ENCODE results near the gene PLA2G4E. TPM values are rescaled to one million over a fixed set of nuclear protein-coding genes. Genes with fewer than 3 reads are reported as not detected.

PLA2G4E gene
- total and polyA plus RNA-seq, 9 of the 15 experiments (the other 6 are each of a cell fraction or from before 2014, with no cell fraction given): 0.03 TPM; not detected in 8

GRCh38 chr15:41972253-41973242 lies 48.3 kb downstream of the PLA2G4E start, which contains the start of gene EHD4 (continued):
- TF ChIP-seq C11orf30 (IDR thresholded peaks at IDR 0.05; ENCODE audit: low read depth) (peak; percentile 95), ZNF253 (CRISPR knock-in tag; conservative IDR thresholded peaks at IDR 0.05) (no peak), NONO (IDR thresholded peaks at IDR 0.05; ENCODE audit: low read depth in 2 of 2, low read length in 1 of 2) (peak; percentile 15 to 36; a peak in 1 of 4 replicates), E2F8 (IDR thresholded peaks at IDR 0.05; ENCODE audit: low read depth, partially characterized antibody) (no peak), TBL1XR1 (IDR thresholded peaks at IDR 0.05; ENCODE audit: low read length in 2 of 2) (no peak), U2AF2 (optimal IDR thresholded peaks at IDR 0.05; ENCODE audit: low read depth, low read length) (no peak), ETV1 (tag; conservative IDR thresholded peaks at IDR 0.05; ENCODE audit: low read depth) (peak; percentile 47), CTBP1 (IDR thresholded peaks at IDR 0.05; ENCODE audit: borderline replicate concordance) (peak; percentile 81; the same call in 1 of the 2 replicates), ZNF561 (CRISPR knock-in tag; conservative IDR thresholded peaks at IDR 0.05) (no peak), HNRNPLL (IDR thresholded peaks at IDR 0.05; ENCODE audit: low read depth, low read length, poor library complexity, severe bottlenecking) (peak; percentile 69), SMAD3 (CRISPR knock-in tag; conservative IDR thresholded peaks at IDR 0.05) (no peak), RUNX1 (IDR thresholded peaks at IDR 0.05; ENCODE audit: low read depth) (no peak), BRF1 (IDR thresholded peaks at IDR 0.05; ENCODE audit: borderline replicate concordance, extremely low read depth, insufficient read length) (no peak), HCFC1 (IDR thresholded peaks at IDR 0.05; ENCODE audit: low read depth, low read length) (0 out of 2 replicates have a peak, but pooled peaks have one; percentile 6), DIDO1 (tag; IDR thresholded peaks at IDR 0.05; ENCODE audit: low read depth) (no peak), FIP1L1 (IDR thresholded peaks at IDR 0.05; ENCODE audit: low read depth, low read length, poor library complexity, severe bottlenecking) (no peak), XRCC3 (IDR thresholded peaks at IDR 0.05) (no peak), HMG20B (CRISPR knock-in tag; IDR thresholded peaks at IDR 0.05) (no peak), EP400 (IDR thresholded peaks at IDR 0.05) (peak; percentile 86), GATA2 (CRISPR knock-in tag; IDR thresholded peaks at IDR 0.05) (no peak), ZNF12 (CRISPR knock-in tag; IDR thresholded peaks at IDR 0.05) (no peak), ZNF41 (CRISPR knock-in tag; conservative IDR thresholded peaks at IDR 0.05) (no peak)
- TF ChIP-seq, protein P1, sequence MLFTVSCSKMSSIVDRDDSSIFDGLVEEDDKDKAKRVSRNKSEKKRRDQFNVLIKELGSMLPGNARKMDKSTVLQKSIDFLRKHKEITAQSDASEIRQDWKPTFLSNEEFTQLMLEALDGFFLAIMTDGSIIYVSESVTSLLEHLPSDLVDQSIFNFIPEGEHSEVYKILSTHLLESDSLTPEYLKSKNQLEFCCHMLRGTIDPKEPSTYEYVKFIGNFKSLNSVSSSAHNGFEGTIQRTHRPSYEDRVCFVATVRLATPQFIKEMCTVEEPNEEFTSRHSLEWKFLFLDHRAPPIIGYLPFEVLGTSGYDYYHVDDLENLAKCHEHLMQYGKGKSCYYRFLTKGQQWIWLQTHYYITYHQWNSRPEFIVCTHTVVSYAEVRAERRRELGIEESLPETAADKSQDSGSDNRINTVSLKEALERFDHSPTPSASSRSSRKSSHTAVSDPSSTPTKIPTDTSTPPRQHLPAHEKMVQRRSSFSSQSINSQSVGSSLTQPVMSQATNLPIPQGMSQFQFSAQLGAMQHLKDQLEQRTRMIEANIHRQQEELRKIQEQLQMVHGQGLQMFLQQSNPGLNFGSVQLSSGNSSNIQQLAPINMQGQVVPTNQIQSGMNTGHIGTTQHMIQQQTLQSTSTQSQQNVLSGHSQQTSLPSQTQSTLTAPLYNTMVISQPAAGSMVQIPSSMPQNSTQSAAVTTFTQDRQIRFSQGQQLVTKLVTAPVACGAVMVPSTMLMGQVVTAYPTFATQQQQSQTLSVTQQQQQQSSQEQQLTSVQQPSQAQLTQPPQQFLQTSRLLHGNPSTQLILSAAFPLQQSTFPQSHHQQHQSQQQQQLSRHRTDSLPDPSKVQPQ (CRISPR knock-in tag; IDR thresholded peaks at IDR 0.05; ENCODE audit: borderline replicate concordance): no peak
